Keratinocyte (primary cell): ENCODE data around the gene RECK. TPM values are rescaled to one million over a fixed set of nuclear protein-coding genes. Genes with fewer than 3 reads are reported as not detected.

ENCODE experiments used
- DNase-seq: peaks from one replicate; pipeline ENCODE4 v3.0.0-alpha.2; 2011; ENCODE audit warnings: low read depth, missing footprints, low spot score
- FAIRE-seq: peaks from 2 replicates; lab custom pipeline; 2011; peaks lifted over from hg19 to GRCh38; lab: Jason Lieb, UNC
- H2AFZ ChIP-seq: 2 replicates; pipeline ENCODE4 v1.6.0; 2012; ENCODE audit warnings: low read length, control low read depth, inconsistent platforms; ENCODE audit not compliant: control insufficient read depth
- H3K27ac ChIP-seq: 2 replicates; pipeline ENCODE4 v1.5.1; 2011; ENCODE audit warnings: low read length; ENCODE audit not compliant: control insufficient read depth, insufficient read depth
- H3K27me3 ChIP-seq: 3 replicates; pipeline ENCODE4 v1.6.0; 2011; ENCODE audit warnings: low read length; ENCODE audit not compliant: control insufficient read depth, insufficient read depth; ENCODE audit errors: extremely low read depth
- H3K36me3 ChIP-seq, 2 experiments: 2 replicates in 1 of 2; 3 replicates in 1 of 2; pipeline ENCODE4 v1.5.1; 2011; ENCODE audit warnings: low read length in 2 of 2, mild to moderate bottlenecking in 1 of 2; ENCODE audit not compliant: control insufficient read depth in 2 of 2, insufficient read depth in 2 of 2; ENCODE audit errors: extremely low read depth in 1 of 2
- H3K4me1 ChIP-seq: 3 replicates; pipeline ENCODE4 v1.5.1; 2011; ENCODE audit warnings: low read length; ENCODE audit not compliant: control insufficient read depth, insufficient read depth; ENCODE audit errors: extremely low read depth
- H3K4me2 ChIP-seq: 3 replicates; pipeline ENCODE4 v1.6.0; 2011; ENCODE audit warnings: low read depth, low read length; ENCODE audit not compliant: control insufficient read depth, insufficient read depth; ENCODE audit errors: extremely low read depth
- H3K4me3 ChIP-seq, 3 experiments: fragments of 200-600 bp in 1 of 3; sonication (generic) in 1 of 3; 2 replicates in 2 of 3; 3 replicates in 1 of 3; pipeline ENCODE4 v1.5.1; 2011 to 2016; ENCODE audit warnings: low read length in 3 of 3, mild to moderate bottlenecking in 3 of 3, control low read depth in 2 of 3, inconsistent platforms in 1 of 3, low read depth in 1 of 3, mixed read lengths in 1 of 3, mixed run types in 1 of 3, moderate library complexity in 1 of 3; ENCODE audit not compliant: control insufficient read depth in 2 of 3, insufficient read depth in 2 of 3; ENCODE audit errors: extremely low read depth in 1 of 3
- H3K79me2 ChIP-seq: 2 replicates; pipeline ENCODE4 v1.6.0; 2012; ENCODE audit warnings: low read length; ENCODE audit not compliant: control insufficient read depth, insufficient read depth
- H3K9ac ChIP-seq: 3 replicates; pipeline ENCODE4 v1.6.0; 2011; ENCODE audit warnings: low read length; ENCODE audit not compliant: control insufficient read depth, insufficient read depth; ENCODE audit errors: extremely low read depth
- H3K9me1 ChIP-seq: 3 replicates; pipeline ENCODE4 v1.6.0; 2011; ENCODE audit warnings: low read length; ENCODE audit not compliant: control insufficient read depth, insufficient read depth; ENCODE audit errors: extremely low read depth
- H3K9me3 ChIP-seq: 2 replicates; pipeline ENCODE4 v1.5.1; 2012; ENCODE audit warnings: low read depth, low read length; ENCODE audit not compliant: control insufficient read depth
- H4K20me1 ChIP-seq: 3 replicates; pipeline ENCODE4 v1.6.0; 2011; ENCODE audit warnings: low read length; ENCODE audit not compliant: control insufficient read depth, insufficient read depth; ENCODE audit errors: extremely low read depth
- CTCF ChIP-seq, 3 experiments: IDR thresholded peaks in 1 of 3; conservative IDR thresholded peaks in 1 of 3; optimal IDR thresholded peaks in 1 of 3; 2 replicates in 2 of 3; 3 replicates in 1 of 3; pipeline versions ENCODE3 to v1.5.1; 2011; ENCODE audit warnings: low read length in 3 of 3, mild to moderate bottlenecking in 3 of 3, moderate library complexity in 2 of 3, control low read depth in 1 of 3, inconsistent platforms in 1 of 3; ENCODE audit not compliant: insufficient read depth in 2 of 3; ENCODE audit errors: extremely low read depth in 1 of 3
- EZH2 ChIP-seq: IDR thresholded peaks from one replicate; pipeline ENCODE4 v1.6.1; 2012; ENCODE audit warnings: inconsistent platforms, mild to moderate bottlenecking, low read length, moderate library complexity
- dilution Hi-C: fragments of 300-500 bp; cut with MboI; formaldehyde crosslinking; loops from one replicate; pipeline ENCODE4 v1.7.0; 2020; ENCODE audit warnings: low sequenced_read_pairs; ENCODE audit not compliant: extremely low pct_ligation_motif_present
- polyA plus RNA-seq, 5 experiments: library from polyadenylated mRNA; depleted of rRNA in 3 of 5; stranded (reverse) in 3 of 5; stranded (forward) in 1 of 5; unstranded in 1 of 5; fragments of >200 nt; gene quantifications; 1 replicate in 1 of 5; 2 replicates in 3 of 5; 3 replicates in 1 of 5; pipeline versions ENCODE4 v1.2.1 to v1.2.3, GENCODE V29; 2011 to 2012; ENCODE audit warnings: missing spikeins in 2 of 5, low read depth in 1 of 5, low replicate concordance in 1 of 5

RECK gene
- polyA plus RNA-seq, 1 donor (not counting 4 experiments of a cell fraction or from before 2014, with no cell fraction given), result 4.6 TPM

- H3K79me2 ChIP-seq, result no peaks in the 10 kb centered on the region
- H3K36me3 ChIP-seq, result peaks cover 0 to 2% of the 10 kb centered on the region in 2 experiments
- no peaks in the 10 kb centered on the region for H3K27me3 ChIP-seq
- no peaks in the 10 kb centered on the region for H4K20me1 ChIP-seq
- H2AFZ ChIP-seq, result no peak overlapping the region
- no peak for FAIRE-seq
- no peak overlapping the region for H3K4me2 ChIP-seq
- dilution Hi-C loops, result no loop called here
- H3K27ac ChIP-seq, result no peak overlapping the region
- H3K9me3 ChIP-seq, result no peaks in the 10 kb centered on the region
- H3K4me3 ChIP-seq, result no peak overlapping the region
- no peaks in the 10 kb centered on the region for H3K4me1 ChIP-seq
- DNase-seq, result no peak
- H3K9me1 ChIP-seq, result no peaks in the 10 kb centered on the region
- no peak for TF ChIP-seq EZH2
- no peak for TF ChIP-seq CTCF (optimal IDR thresholded peaks at IDR 0.05 in 1 of 3, IDR thresholded peaks at IDR 0.05 in 1 of 3, conservative IDR thresholded peaks at IDR 0.05 in 1 of 3; ENCODE audit: extremely low read depth in 1 of 3, insufficient read depth in 2 of 3, low read length in 3 of 3)
- H3K9ac ChIP-seq, result no peak overlapping the region
Measured at GRCh38 chr9:36113999-36114398, 77.3 kb downstream of the RECK start.

GRCh38 chr9:36116593-36116992, 79.9 kb downstream of the RECK start:
- no peaks in the 10 kb centered on the region for H4K20me1 ChIP-seq
- H3K36me3 ChIP-seq, result peaks cover 0 to 2% of the 10 kb centered on the region in 2 experiments
- H3K9me3 ChIP-seq, result no peaks in the 10 kb centered on the region
- no peaks in the 10 kb centered on the region for H3K27me3 ChIP-seq
- H3K9me1 ChIP-seq, result no peaks in the 10 kb centered on the region
- no peak overlapping the region for H3K4me2 ChIP-seq
- no peaks in the 10 kb centered on the region for H3K4me1 ChIP-seq
- H3K9ac ChIP-seq, result no peak overlapping the region
- H3K79me2 ChIP-seq, result no peaks in the 10 kb centered on the region
- no peak overlapping the region for H3K27ac ChIP-seq
- TF ChIP-seq CTCF (optimal IDR thresholded peaks at IDR 0.05 in 1 of 3, IDR thresholded peaks at IDR 0.05 in 1 of 3, conservative IDR thresholded peaks at IDR 0.05 in 1 of 3; ENCODE audit: extremely low read depth in 1 of 3, insufficient read depth in 2 of 3, low read length in 3 of 3) (no peak), EZH2 (no peak)
- no peak overlapping the region for H2AFZ ChIP-seq
- dilution Hi-C loops, result no loop called here
- no peak for FAIRE-seq
- DNase-seq, result no peak
- no peak overlapping the region for H3K4me3 ChIP-seq
